Sigmoid colon (tissue), 4 donors: Measurements from ENCODE around the gene GPBAR1.

Source experiments
- EP300 ChIP-seq, 4 donors: sonication (generic); formaldehyde crosslinking; IDR thresholded peaks; one replicate each; pipeline ENCODE4 v1.6.1; 2017; ENCODE audit warnings: antibody characterized with exemption in 4 of 4
- POLR2A ChIP-seq, 2 donors: fragments of 450-650 bp; IDR thresholded peaks; one replicate each; pipeline ENCODE4 v1.6.1; 2016; ENCODE audit warnings: antibody characterized with exemption in 2 of 2, mild to moderate bottlenecking in 2 of 2, moderate library complexity in 2 of 2
- POLR2AphosphoS5 ChIP-seq, 4 donors: sonication (generic); formaldehyde crosslinking; IDR thresholded peaks; one replicate each; pipeline ENCODE4 v1.6.1; 2017; ENCODE audit warnings: antibody characterized with exemption in 4 of 4
- TF ChIP-seq, protein P1 (sequence below), 4 experiments: fragments of 450-650 bp in 3 of 4; fragments of 200-600 bp in 1 of 4; IDR thresholded peaks; one replicate each; pipeline ENCODE4 v1.5.1; 2016 to 2019; ENCODE audit warnings: antibody characterized with exemption in 4 of 4, mild to moderate bottlenecking in 3 of 4, moderate library complexity in 2 of 4

DNA sequence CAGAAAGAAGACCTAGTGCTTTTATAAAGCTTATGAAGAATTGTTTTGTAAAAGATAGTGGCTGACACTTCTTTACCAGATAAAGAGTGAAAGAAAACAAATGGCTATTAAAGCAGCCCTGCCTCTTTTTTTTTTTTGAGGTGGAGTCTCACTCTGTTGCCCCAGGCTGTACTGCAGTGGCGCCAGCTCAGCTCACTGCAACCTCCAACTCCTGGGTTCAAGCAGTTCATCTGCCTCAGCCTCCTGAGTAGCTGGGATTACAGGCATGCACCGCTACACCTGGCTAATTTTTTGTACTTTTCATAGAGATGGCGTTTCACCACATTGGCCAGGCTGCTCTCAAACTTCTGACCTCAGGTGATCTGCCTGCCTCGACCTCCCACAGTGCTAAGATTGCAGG, 31.0 kb upstream of the GPBAR1 start:
- TF ChIP-seq, protein P1, sequence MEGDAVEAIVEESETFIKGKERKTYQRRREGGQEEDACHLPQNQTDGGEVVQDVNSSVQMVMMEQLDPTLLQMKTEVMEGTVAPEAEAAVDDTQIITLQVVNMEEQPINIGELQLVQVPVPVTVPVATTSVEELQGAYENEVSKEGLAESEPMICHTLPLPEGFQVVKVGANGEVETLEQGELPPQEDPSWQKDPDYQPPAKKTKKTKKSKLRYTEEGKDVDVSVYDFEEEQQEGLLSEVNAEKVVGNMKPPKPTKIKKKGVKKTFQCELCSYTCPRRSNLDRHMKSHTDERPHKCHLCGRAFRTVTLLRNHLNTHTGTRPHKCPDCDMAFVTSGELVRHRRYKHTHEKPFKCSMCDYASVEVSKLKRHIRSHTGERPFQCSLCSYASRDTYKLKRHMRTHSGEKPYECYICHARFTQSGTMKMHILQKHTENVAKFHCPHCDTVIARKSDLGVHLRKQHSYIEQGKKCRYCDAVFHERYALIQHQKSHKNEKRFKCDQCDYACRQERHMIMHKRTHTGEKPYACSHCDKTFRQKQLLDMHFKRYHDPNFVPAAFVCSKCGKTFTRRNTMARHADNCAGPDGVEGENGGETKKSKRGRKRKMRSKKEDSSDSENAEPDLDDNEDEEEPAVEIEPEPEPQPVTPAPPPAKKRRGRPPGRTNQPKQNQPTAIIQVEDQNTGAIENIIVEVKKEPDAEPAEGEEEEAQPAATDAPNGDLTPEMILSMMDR (IDR thresholded peaks at IDR 0.05), result no peak
- TF ChIP-seq POLR2A (IDR thresholded peaks at IDR 0.05), result no peak
- TF ChIP-seq EP300 (IDR thresholded peaks at IDR 0.05), result no peak
- no peak for TF ChIP-seq POLR2AphosphoS5 (IDR thresholded peaks at IDR 0.05)
